Central memory CD8-positive, alpha-beta T cell (primary cell): ENCODE data around the gene RPS14.
A peak's percentile ranks its signal among the peaks of the same experiment; 100 is the strongest.

Source experiments
- ATAC-seq: fragments of 150-1000 bp; cut with Tn5 transposase; replicated peaks from 2 replicates; pipeline ENCODE4 v1.10.0; 2022; ENCODE audit warnings: mild to moderate bottlenecking, moderate FRiP score, moderate number of reproducible peaks; ENCODE audit not compliant: poor library complexity, severe bottlenecking; ENCODE audit errors: extremely low read depth
- DNase-seq, 2 donors: peaks; one replicate each; pipeline ENCODE4 v3.0.0; 2021; ENCODE audit warnings: low spot score in 2 of 2
- H3K27ac Mint-ChIP-seq: one replicate; pipeline ENCODE4 v1.8.0; 2022; ENCODE audit warnings: low read depth, mild to moderate bottlenecking, moderate library complexity, mixed read lengths
- H3K27me3 Mint-ChIP-seq: one replicate; pipeline ENCODE4 v1.8.0; 2022; ENCODE audit warnings: mixed read lengths
- H3K36me3 Mint-ChIP-seq: one replicate; pipeline ENCODE4 v1.8.0; 2022; ENCODE audit warnings: mild to moderate bottlenecking, moderate library complexity, mixed read lengths; ENCODE audit not compliant: insufficient read depth
- H3K4me1 Mint-ChIP-seq: one replicate; pipeline ENCODE4 v1.8.0; 2022; ENCODE audit warnings: mixed read lengths
- H3K4me3 Mint-ChIP-seq: one replicate; pipeline ENCODE4 v1.8.0; 2022; ENCODE audit warnings: mild to moderate bottlenecking, moderate library complexity, mixed read lengths
- H3K9me3 Mint-ChIP-seq: one replicate; pipeline ENCODE4 v1.8.0; 2022; ENCODE audit warnings: mixed read lengths

The RPS14 gene

DNA sequence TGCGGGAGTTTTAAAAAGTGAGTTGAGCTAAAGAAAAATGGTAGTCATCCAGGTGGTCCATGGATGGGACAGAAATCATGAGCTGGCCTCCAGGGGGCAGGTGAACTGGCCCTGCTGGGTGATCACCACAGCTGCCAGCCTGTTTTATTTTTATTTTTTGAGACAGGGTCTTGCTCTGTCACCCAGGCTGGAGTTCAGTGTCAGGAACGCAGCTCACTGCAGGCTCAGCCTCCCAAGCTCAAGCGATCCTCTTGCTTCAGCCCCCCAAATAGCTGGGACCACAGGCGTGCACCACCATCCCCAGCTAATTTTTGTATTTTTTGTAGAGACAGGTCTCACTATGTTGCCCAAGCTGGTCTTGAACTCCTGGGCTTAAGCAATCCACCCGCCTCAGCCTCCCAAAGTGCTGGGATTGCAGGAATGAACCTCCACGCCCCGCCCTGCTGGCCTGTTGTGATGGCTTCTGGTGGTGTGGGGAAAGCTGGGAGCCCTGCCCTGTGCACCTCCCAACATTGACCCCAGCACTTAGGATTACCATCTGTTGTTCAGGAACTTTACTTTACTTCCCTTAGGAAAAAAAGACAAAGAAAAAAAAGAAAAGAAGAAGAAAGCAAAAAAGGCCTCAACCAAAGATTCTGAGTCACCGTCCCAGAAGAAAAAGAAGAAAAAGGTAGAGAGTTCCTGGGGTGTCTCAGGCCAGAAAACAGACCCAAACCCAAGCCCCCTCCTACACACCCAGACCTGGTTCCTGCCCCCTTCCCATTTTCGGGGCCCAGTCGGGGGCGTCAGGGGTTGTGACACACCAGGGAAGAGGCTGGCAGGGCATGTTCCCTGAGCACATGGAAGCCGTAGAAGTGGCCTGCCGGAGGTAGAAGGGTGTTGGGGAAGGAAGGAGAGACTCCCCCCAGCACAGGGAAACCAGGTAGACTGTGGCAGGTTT lies 51.5 kb downstream of the RPS14 start:
- Mint-ChIP-seq H3K9me3 (no peaks in the 10 kb centered on the region), H3K4me1 (peaks cover 31% of the 10 kb centered on the region), H3K27me3 (no peaks in the 10 kb centered on the region), H3K36me3 (peaks cover 88% of the 10 kb centered on the region), H3K4me3 (peak overlapping the region; percentile 53), H3K27ac (peak overlapping the region; percentile 81)
- ATAC-seq: no peak
- no peak for DNase-seq

DNA sequence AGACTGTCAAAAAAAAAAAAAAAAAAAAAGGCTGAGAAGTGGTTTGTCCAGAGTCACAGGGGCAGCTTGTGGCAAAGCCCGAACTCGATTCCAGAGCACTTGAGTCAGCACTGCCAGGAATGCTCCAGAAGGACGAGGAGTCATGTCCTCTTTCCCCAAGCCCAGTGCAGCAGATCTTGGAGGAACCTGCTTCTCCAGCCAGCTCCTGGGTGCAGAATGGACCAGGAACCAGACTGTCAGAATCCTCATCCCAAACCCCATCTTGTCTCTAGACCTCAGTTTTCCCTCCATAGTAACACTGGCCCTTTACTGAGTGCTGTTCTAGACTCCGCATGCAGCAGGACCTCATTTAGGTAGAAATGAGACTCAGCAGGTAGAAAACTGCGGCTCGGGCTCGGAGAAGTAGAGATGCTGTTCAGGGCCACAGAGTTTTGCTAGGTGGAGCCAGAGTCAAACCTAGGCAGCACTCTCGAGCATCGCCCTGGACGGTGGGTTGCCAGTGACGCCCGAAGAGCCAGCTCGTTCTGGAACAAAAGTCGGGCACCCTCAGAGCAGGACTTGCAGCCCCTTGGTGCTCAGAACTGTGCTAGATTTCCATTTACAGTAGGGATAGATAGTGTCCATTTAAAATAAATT lies 52.3 kb downstream of the RPS14 start:
- no peak for ATAC-seq
- Mint-ChIP-seq H3K4me1 (peaks cover 24% of the 10 kb centered on the region), H3K27me3 (no peaks in the 10 kb centered on the region), H3K27ac (peak overlapping the region; percentile 81), H3K36me3 (peaks cover 87% of the 10 kb centered on the region), H3K9me3 (no peaks in the 10 kb centered on the region), H3K4me3 (no peak overlapping the region)
- DNase-seq: no peak

DNA sequence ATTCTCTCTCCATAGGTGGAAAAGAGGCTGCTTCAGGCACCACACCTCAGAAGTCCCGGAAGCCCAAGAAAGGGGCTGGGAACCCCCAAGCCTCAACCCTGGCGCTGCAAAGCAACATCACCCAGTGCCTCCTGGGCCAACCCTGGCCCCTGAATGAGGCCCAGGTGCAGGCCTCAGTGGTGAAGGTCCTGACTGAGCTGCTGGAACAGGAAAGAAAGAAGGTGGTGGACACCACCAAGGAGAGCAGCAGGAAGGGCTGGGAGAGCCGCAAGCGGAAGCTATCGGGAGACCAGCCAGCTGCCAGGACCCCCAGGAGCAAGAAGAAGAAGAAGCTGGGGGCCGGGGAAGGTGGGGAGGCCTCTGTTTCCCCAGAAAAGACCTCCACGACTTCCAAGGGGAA lies 53.3 kb downstream of the RPS14 start:
- Mint-ChIP-seq H3K36me3 (peaks cover 83% of the 10 kb centered on the region), H3K9me3 (no peaks in the 10 kb centered on the region), H3K27ac (peak overlapping the region; percentile 83), H3K4me1 (peaks cover 18% of the 10 kb centered on the region), H3K4me3 (peak overlapping the region; percentile 36), H3K27me3 (no peaks in the 10 kb centered on the region)
- DNase-seq (no peak), ATAC-seq (no peak)

DNA sequence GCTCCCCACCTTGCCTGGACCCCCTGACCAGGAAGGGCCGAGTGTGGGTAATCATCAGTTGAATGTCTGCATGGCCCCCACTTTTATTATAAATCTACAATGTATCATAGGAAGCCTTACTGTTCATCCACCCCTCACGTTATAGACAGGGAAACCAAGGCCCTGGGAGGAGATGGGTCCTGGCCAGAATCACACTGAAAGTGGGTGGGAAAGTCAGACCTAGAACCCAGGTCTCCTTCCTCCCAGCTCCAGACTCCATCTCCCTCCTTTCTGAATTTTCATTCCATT lies 53.9 kb downstream of the RPS14 start:
- Mint-ChIP-seq H3K4me1 (peaks cover 14% of the 10 kb centered on the region), H3K4me3 (no peak overlapping the region), H3K36me3 (peaks cover 83% of the 10 kb centered on the region), H3K27me3 (no peaks in the 10 kb centered on the region), H3K9me3 (no peaks in the 10 kb centered on the region), H3K27ac (peak overlapping the region; percentile 83)
- DNase-seq: no peak
- no peak for ATAC-seq

DNA sequence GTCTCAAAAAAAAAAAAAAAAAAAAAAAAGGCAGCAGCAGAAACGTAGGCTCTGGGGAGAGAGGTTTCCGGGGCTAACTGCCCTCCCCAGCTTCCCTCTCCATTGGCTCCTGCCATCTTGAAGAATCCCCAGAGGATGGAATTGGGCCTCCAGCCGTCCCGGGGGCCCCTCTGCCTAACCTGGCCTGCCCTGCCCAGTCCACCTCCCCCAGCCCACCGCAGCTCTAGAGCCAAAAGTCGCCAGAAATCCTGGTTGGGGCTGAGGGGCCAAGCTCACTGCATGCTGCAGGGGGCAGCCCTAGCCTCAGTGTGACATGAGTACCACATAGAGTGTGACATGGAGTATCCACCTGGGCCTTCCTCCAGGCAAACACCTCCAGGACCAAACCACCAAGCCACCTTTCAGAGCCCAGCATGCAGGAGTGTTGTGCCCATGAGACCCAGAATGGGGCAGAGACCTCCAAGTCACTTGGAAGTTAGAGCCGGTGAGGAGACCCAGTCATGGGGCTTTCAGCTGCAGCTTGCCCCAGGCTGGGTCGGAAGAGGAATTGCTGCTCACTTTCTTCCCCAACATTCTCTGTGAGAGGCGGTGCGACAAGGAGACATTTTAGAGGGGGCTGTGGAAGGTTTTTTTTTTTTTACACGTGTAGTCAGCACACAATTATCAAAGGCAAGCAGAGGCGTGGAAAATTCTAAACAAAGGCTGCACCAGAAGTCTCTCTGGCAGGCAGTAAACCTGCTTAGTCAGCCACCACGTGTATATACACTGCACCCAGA lies 54.4 kb downstream of the RPS14 start:
- peak overlapping the region; percentile 83 for H3K27ac Mint-ChIP-seq
- H3K27me3 Mint-ChIP-seq: no peaks in the 10 kb centered on the region
- no peaks in the 10 kb centered on the region for H3K9me3 Mint-ChIP-seq
- DNase-seq (no peak), ATAC-seq (no peak)
- no peak overlapping the region for H3K4me3 Mint-ChIP-seq
- peaks cover 9% of the 10 kb centered on the region for H3K4me1 Mint-ChIP-seq
- H3K36me3 Mint-ChIP-seq: peaks cover 80% of the 10 kb centered on the region

DNA sequence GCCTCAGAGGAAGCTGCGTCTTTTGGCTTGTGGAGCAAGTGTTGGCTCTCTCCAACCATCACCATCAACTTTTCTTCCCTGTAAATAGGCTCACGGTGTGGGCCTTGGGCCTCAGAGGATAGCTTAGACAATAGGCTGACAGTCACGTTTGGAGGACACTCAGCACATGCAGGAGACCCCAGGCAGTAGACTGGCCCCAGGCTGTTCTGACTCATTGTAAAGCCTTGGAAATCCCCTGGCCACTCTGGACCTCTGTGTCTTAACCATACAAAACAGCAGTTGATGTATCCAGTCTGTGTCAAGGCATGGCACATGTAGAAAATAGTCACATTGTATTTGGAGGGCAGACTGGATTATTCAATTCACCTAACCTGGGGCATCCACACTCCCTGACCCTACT lies 55.4 kb downstream of the RPS14 start:
- peaks cover 5% of the 10 kb centered on the region for H3K4me1 Mint-ChIP-seq
- H3K27me3 Mint-ChIP-seq: no peaks in the 10 kb centered on the region
- H3K36me3 Mint-ChIP-seq: peaks cover 80% of the 10 kb centered on the region
- no peak for ATAC-seq
- DNase-seq: no peak
- H3K27ac Mint-ChIP-seq: no peak overlapping the region
- no peak overlapping the region for H3K4me3 Mint-ChIP-seq
- no peaks in the 10 kb centered on the region for H3K9me3 Mint-ChIP-seq

DNA sequence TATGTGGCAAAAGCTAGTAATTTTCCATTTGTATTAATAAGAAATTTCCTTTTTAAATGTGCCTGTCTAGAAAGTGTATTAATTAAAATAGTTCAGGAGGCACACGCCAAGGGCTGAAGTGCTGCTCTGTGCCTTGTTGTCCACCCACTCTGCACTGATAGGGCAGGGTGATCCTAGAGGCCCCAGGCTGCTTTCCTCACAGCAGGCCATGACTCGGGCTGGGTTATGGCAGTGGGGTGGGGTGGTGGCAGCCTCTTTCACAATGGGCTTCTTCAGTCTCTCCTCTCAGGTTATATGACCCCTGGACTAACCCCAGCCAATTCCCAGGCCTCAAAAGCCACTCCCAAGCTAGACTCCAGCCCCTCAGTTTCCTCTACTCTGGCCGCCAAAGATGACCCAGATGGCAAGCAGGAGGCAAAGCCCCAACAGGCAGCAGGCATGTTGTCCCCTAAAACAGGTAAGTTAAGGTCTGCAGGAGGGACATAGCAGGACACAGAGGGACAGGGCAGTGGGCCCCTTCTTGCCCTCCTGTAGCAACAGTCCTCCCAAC lies 56.4 kb downstream of the RPS14 start:
- no peaks in the 10 kb centered on the region for H3K27me3 Mint-ChIP-seq
- peaks cover 80% of the 10 kb centered on the region for H3K36me3 Mint-ChIP-seq
- ATAC-seq (no peak), DNase-seq (no peak)
- peaks cover 3% of the 10 kb centered on the region for H3K4me1 Mint-ChIP-seq
- peak overlapping the region; percentile 57 for H3K27ac Mint-ChIP-seq
- no peak overlapping the region for H3K4me3 Mint-ChIP-seq
- H3K9me3 Mint-ChIP-seq: no peaks in the 10 kb centered on the region

DNA sequence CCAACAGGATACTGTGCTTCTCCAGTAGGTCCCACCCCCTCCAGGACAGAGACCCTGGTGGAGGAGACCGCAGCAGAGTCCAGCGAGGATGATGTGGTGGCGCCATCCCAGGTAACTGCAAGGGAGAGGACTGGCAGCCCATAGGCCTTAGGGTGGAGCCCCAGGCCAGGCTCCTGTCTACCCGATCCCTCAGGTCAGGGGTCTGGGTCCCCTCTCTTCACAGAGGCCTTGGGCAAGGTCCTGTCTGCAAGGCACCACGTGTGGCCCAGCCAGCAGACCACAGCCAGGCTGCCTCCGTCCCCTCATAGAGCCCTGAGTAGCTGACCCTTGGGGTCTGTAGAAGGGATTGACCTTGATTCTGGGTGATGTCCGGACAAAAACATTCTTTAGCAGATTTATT lies 56.9 kb downstream of the RPS14 start:
- no peak for ATAC-seq

More for the DNA sequence above, 56.9 kb downstream of the RPS14 start:
- H3K36me3 Mint-ChIP-seq: peaks cover 78% of the 10 kb centered on the region
- no peaks in the 10 kb centered on the region for H3K4me1 Mint-ChIP-seq
- H3K27ac Mint-ChIP-seq: no peak overlapping the region
- no peak overlapping the region for H3K4me3 Mint-ChIP-seq
- no peaks in the 10 kb centered on the region for H3K27me3 Mint-ChIP-seq
- H3K9me3 Mint-ChIP-seq: no peaks in the 10 kb centered on the region
- DNase-seq: no peak
